Right atrium auricular region (tissue), 2 donors: ENCODE measurements around the gene TLE6. TPM values are rescaled to one million over a fixed set of nuclear protein-coding genes. Genes with fewer than 3 reads are reported as not detected.

ENCODE experiments used
- DNase-seq: peaks from one replicate; pipeline ENCODE4 v3.0.0-alpha.2; 2019; ENCODE audit warnings: low spot score
- H3K27ac ChIP-seq, 2 donors: fragments of 200-600 bp; sonication (generic); 1 replicate in 1 of 2; 2 replicates in 1 of 2; pipeline ENCODE4 v1.5.1; 2016 to 2019
- H3K27me3 ChIP-seq, 2 donors: fragments of 200-600 bp; sonication (generic); one replicate each; pipeline versions ENCODE4 v1.5.1 to v1.6.0; 2017 to 2019
- H3K36me3 ChIP-seq: fragments of 200-600 bp; sonication (generic); one replicate; pipeline ENCODE4 v1.5.1; 2016
- H3K4me1 ChIP-seq, 2 donors: fragments of 200-600 bp; sonication (generic); one replicate each; pipeline versions ENCODE4 v1.5.1 to v1.6.0; 2017 to 2019
- H3K4me3 ChIP-seq, 2 donors: fragments of 200-600 bp; sonication (generic); 1 replicate in 1 of 2; 2 replicates in 1 of 2; pipeline ENCODE4 v1.5.1; 2017 to 2019; ENCODE audit warnings: mild to moderate bottlenecking in 1 of 2, moderate library complexity in 1 of 2
- H3K9me3 ChIP-seq, 2 donors: fragments of 200-600 bp; sonication (generic); one replicate each; pipeline ENCODE4 v1.5.1; 2019
- total RNA-seq, 2 donors: library from RNA; depleted of rRNA; stranded (reverse); fragments of >200 nt; gene quantifications; one replicate each; pipeline ENCODE4 v1.1.0, GENCODE V29; 2016
- TF ChIP-seq, protein P1 (sequence below), 2 donors: fragments of 200-600 bp; sonication (generic); IDR thresholded peaks; one replicate each; pipeline ENCODE4 v1.5.1; 2019; ENCODE audit warnings: antibody characterized with exemption in 2 of 2

Gene TLE6
- total RNA-seq, 2 donors from 2014 or later: 2.1 to 5.2 TPM

DNA sequence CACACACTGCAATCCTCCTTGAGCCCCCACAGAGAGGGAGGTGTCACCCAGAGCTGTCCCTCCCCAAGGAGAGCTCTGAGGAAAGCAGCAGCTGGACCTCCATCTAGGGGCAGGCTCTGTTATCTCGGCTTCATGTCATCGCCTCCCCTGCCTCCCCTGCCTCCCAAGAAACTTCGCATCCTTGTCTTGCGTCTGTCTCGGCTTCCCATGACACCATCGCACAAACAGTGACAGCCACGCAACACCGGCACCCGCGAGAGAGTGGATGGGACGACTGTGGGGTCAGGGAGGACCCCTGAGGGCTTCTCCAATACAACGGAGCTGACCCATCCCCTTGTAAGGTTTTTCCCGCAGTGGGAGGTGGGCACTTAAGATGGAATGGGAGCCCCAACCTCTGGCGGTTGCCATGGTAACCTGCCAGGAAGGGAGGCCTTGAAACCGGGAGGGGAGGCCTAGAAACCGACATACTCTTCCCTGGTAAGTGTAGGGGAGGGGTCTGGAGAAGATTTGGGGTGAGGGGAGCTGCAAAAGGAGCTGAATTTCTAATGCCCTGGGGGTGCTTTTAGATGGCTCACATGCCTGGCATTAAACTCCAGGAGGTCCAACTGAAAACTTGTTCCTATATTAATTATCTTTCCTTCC, 35.4 kb downstream of the TLE6 start:
- H3K27ac ChIP-seq: no peak overlapping the region
- DNase-seq: no peak
- no peaks in the 10 kb centered on the region for H3K9me3 ChIP-seq
- H3K36me3 ChIP-seq: peaks cover 64% of the 10 kb centered on the region
- TF ChIP-seq, protein P1, sequence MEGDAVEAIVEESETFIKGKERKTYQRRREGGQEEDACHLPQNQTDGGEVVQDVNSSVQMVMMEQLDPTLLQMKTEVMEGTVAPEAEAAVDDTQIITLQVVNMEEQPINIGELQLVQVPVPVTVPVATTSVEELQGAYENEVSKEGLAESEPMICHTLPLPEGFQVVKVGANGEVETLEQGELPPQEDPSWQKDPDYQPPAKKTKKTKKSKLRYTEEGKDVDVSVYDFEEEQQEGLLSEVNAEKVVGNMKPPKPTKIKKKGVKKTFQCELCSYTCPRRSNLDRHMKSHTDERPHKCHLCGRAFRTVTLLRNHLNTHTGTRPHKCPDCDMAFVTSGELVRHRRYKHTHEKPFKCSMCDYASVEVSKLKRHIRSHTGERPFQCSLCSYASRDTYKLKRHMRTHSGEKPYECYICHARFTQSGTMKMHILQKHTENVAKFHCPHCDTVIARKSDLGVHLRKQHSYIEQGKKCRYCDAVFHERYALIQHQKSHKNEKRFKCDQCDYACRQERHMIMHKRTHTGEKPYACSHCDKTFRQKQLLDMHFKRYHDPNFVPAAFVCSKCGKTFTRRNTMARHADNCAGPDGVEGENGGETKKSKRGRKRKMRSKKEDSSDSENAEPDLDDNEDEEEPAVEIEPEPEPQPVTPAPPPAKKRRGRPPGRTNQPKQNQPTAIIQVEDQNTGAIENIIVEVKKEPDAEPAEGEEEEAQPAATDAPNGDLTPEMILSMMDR (IDR thresholded peaks at IDR 0.05): no peak
- no peak overlapping the region for H3K4me3 ChIP-seq
- no peaks in the 10 kb centered on the region for H3K4me1 ChIP-seq
- H3K27me3 ChIP-seq: no peaks in the 10 kb centered on the region

DNA sequence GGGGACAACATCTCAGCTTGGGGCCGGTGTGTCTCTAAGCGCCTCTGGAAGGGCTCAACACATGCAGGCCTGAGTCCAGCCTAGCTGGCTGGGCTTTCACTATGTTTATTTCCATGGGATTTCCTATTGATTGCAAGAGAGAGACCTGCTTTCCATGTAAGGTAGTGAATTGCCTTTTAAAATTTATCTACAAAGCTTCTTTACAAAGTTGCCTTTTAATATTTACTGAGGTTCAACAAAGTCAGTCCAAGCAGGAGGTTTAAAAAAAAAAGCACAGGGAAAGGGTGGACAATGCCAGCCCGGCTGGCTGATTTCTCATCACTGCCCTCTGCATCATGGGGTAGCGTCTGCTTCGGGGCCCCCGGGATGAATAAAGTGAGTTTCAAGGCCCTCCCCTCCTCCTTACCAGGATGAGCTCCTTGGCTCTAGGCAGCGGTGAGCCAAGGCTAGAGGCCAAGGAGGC, 35.9 kb downstream of the TLE6 start:
- H3K4me1 ChIP-seq: no peaks in the 10 kb centered on the region
- H3K36me3 ChIP-seq: peaks cover 59% of the 10 kb centered on the region
- no peak for DNase-seq
- TF ChIP-seq, protein P1 (IDR thresholded peaks at IDR 0.05): no peak
- no peaks in the 10 kb centered on the region for H3K9me3 ChIP-seq
- H3K27me3 ChIP-seq: no peaks in the 10 kb centered on the region
- H3K27ac ChIP-seq: no peak overlapping the region
- H3K4me3 ChIP-seq: no peak overlapping the region

DNA sequence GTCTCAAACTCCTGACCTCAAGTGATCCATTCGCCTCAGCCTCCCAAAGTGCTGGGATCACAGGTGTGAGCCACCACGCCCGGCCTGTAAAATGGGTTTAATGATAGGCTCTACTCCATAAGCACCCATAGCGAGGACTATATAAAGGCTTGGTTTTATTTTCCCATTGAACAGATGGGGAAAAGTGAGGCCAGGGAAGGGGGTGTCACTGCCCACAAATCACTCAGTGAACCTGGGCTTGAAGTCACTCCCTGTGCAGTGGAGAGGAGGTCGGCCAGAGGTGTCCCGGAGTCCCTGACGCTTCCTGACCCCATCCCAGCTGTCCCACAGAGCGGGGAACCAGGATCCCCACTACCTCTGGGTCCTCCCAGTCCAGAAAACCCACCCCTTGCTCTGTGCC, 36.8 kb downstream of the TLE6 start:
- H3K4me3 ChIP-seq: no peak overlapping the region
- peaks cover 51% of the 10 kb centered on the region for H3K36me3 ChIP-seq
- no peaks in the 10 kb centered on the region for H3K4me1 ChIP-seq
- H3K27ac ChIP-seq: no peak overlapping the region
- H3K27me3 ChIP-seq: no peaks in the 10 kb centered on the region
- no peaks in the 10 kb centered on the region for H3K9me3 ChIP-seq
- TF ChIP-seq, protein P1 (IDR thresholded peaks at IDR 0.05): no peak
- no peak for DNase-seq

DNA sequence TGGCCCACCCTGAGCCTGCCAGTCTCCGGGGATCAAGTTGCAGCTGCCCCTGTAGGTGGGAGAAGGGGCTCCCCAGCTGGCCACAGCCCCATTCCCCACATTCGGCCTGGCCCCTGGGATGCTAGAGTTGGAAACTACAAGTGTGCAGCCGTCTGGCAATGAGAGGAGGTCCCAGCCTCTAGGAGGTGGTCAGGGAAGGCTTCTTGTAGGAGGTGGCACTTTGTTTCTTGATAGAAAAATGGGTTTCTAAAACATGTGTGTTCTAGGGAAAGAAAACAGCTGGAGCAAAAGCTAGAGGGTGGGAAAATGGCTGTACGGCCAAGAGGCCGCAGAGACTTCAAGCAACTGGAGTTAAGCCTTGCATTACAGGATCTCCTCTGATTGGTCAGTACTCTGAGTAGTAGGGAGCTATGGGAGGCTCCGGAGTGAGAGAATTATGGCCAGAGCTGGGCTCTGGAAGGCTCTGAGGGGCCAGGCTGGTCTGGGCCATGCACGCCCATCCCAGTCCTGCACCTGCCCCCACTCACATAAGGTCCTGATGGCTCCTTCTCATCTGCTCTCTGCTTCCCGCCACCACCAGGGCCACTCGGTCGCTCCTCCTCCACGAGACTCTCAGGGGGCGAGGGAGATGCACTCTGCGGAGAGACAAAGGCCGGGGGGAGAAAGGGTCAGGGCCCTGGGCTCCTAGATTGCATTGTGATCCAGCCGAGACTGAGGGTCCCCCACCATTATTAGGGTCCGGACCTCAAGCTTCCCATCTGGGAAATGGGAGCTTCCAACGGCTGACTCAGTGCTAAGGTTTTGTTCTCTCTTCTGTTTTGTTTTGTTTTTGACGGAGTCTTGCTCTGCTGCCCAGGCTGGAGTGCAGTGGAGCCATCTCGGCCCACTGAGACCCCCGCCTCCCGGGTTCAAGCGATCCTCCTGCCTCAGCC, 38.0 kb downstream of the TLE6 start:
- Histone ChIP-seq H3K4me1 (no peaks in the 10 kb centered on the region), H3K4me3 (no peak overlapping the region), H3K9me3 (no peaks in the 10 kb centered on the region), H3K27me3 (no peaks in the 10 kb centered on the region), H3K36me3 (peaks cover 43% of the 10 kb centered on the region), H3K27ac (no peak overlapping the region)
- no peak for DNase-seq
- TF ChIP-seq, protein P1 (IDR thresholded peaks at IDR 0.05): no peak

DNA sequence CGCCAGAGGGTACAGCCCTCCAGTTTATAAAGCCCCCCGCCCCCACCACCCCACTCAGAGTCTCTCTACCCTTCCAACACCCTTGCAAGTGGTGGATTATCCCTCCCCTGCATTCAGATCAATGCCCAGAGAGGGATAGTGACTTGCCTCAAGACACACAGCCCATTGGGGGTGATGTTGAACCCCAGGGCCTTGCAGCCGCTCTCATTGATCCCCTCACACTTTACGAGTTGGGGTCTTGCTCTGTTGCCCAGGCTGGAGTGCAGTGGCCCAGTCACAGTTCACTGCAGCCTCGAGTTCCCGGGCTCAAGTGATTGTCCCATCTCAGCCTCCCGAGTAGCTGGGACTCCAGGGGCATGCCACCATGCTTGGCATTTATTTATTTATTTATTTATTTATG, 40.6 kb downstream of the TLE6 start:
- Histone ChIP-seq H3K4me3 (no peak overlapping the region), H3K27me3 (no peaks in the 10 kb centered on the region), H3K9me3 (no peaks in the 10 kb centered on the region), H3K27ac (no peak overlapping the region), H3K4me1 (no peaks in the 10 kb centered on the region), H3K36me3 (peaks cover 32% of the 10 kb centered on the region)
- TF ChIP-seq, protein P1 (IDR thresholded peaks at IDR 0.05): no peak
- no peak for DNase-seq
